ENCODE data around the gene MYO7A. TPM values are rescaled to one million over a fixed set of nuclear protein-coding genes. Genes with fewer than 3 reads are reported as not detected.

MYO7A gene
- total and polyA plus RNA-seq, 2 donors (not counting 3 experiments of a cell fraction or from before 2014, with no cell fraction given): 1.3 to 3.6 TPM

DNA sequence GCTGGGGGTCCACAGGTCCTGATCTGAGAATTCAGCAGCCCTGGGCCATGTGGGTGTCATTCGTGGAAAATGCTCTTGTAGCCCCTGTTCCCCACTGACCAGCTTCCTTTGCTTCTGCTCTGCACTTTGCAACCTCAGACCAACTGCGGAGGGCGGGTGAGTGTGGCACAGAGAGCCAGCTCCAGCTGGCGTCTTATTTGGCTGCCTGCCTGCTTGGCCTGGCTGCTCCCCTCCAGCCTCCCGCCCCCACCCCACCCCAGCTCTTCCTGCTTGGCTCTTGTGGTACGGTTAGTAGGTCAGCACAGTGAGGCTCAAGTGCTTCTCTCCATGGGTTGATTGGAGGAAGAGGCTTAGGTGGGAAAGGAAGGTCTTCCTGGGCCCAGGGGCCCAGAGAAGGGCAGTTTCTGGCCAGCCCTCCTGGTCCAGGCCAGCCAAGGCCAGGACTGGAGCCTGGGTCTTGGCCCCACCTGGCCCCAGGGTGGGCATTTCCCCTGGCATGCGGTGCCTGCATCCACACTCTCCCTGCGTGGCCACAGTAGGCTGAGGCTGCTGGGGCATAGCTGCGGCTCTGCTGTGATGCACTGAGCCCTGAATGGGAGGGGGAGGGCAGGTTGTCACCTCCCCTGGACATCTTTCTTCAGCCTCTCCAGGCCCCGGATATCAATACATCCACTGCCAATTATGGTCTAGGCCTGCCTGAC lies 26.5 kb downstream of the MYO7A start:
- dilution Hi-C loops (cut with MboI; ENCODE audit: extremely low pct_ligation_motif_present, low sequenced_read_pairs) (no loop called here), intact Hi-C loops (cut with micrococcal nuclease) (no loop called here)
- H4K20me1 ChIP-seq (replicated peaks; ENCODE audit: control insufficient read depth, extremely low read depth, insufficient read depth, low read length): no peaks in the 10 kb centered on the region
- DNase-seq (ENCODE audit: low read depth, low spot score): peak; percentile 38
- no peaks in the 10 kb centered on the region for H3K4me1 ChIP-seq (ENCODE audit: control insufficient read depth, extremely low read depth, insufficient read depth, low read length)
- H3K36me3 ChIP-seq (ENCODE audit: control insufficient read depth in 2 of 2, extremely low read depth in 1 of 2, insufficient read depth in 2 of 2, low read length in 2 of 2): no peaks in the 10 kb centered on the region
- H3K79me2 ChIP-seq (ENCODE audit: control insufficient read depth, insufficient read depth, low read length): no peaks in the 10 kb centered on the region
- H3K27ac ChIP-seq (ENCODE audit: insufficient read depth, low read depth, low read length): no peak overlapping the region
- no TSS peak for BruUV-seq (replicated peaks)
- ChIA-PET CTCF (interaction anchor here (1.0 to 2.1 kb wide), 2 partner anchors 13 to 28 kb away, joined by 4 to 9 read pairs; no protein-coding TSS in a partner anchor), POLR2A (no interaction called here)
- no peak overlapping the region for H3K9ac ChIP-seq (replicated peaks; ENCODE audit: extremely low read depth, insufficient read depth, low read length)
- peaks cover 0 to 2% of the 10 kb centered on the region in 2 experiments for H3K27me3 ChIP-seq (ENCODE audit: control insufficient read depth in 2 of 2, insufficient read depth in 2 of 2, low read length in 2 of 2)
- no peak for FAIRE-seq
- H3K4me3 ChIP-seq (replicated peaks in 1 of 3; ENCODE audit: insufficient read depth in 1 of 3, low read depth in 1 of 3, low read length in 3 of 3): no peak overlapping the region
- no peaks in the 10 kb centered on the region for H3K9me1 ChIP-seq (replicated peaks; ENCODE audit: control insufficient read depth, extremely low read depth, insufficient read depth, low read length)
- H3K9me3 ChIP-seq (replicated peaks; ENCODE audit: control insufficient read depth, insufficient read depth, low read length): no peaks in the 10 kb centered on the region
- no peak overlapping the region for H3K4me2 ChIP-seq (ENCODE audit: insufficient read depth, low read length)
- H2AFZ ChIP-seq (ENCODE audit: low read depth, low read length): no peak overlapping the region
- TF ChIP-seq POLR2A (IDR thresholded peaks at IDR 0.05; ENCODE audit: low read depth, low read length): no peak
- no peak for TF ChIP-seq MYC (IDR thresholded peaks at IDR 0.05; ENCODE audit: low read depth, low read length)
- no peak for TF ChIP-seq EZH2 (IDR thresholded peaks at IDR 0.05; ENCODE audit: borderline replicate concordance, low read depth, low read length, severe bottlenecking)

DNA sequence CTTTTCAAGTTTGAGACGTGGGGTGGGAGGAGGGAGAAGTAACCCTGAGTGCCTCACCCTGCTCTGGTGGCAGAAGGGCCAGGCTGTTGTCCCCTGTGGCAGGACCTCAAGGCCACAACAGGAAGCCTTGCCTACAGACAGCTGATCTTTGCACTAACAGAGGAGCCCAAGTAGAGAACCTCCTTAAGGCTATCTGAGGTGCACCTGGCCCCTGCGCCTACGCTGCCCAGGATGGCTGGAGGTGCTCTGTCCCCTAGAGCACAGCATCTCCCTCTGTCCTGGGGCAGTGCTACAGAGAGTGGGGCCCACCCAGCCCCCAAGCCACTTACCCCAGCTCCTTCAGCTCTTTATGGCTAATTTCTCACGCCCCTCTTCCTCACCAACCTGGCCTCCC lies 27.0 kb downstream of the MYO7A start:
- Histone ChIP-seq H3K9ac (replicated peaks; ENCODE audit: extremely low read depth, insufficient read depth, low read length) (no peak overlapping the region), H3K9me1 (replicated peaks; ENCODE audit: control insufficient read depth, extremely low read depth, insufficient read depth, low read length) (no peaks in the 10 kb centered on the region), H3K9me3 (replicated peaks; ENCODE audit: control insufficient read depth, insufficient read depth, low read length) (no peaks in the 10 kb centered on the region), H3K27ac (ENCODE audit: insufficient read depth, low read depth, low read length) (no peak overlapping the region), H4K20me1 (replicated peaks; ENCODE audit: control insufficient read depth, extremely low read depth, insufficient read depth, low read length) (no peaks in the 10 kb centered on the region), H3K79me2 (ENCODE audit: control insufficient read depth, insufficient read depth, low read length) (no peaks in the 10 kb centered on the region), H3K36me3 (ENCODE audit: control insufficient read depth in 2 of 2, extremely low read depth in 1 of 2, insufficient read depth in 2 of 2, low read length in 2 of 2) (no peaks in the 10 kb centered on the region), H3K27me3 (ENCODE audit: control insufficient read depth in 2 of 2, insufficient read depth in 2 of 2, low read length in 2 of 2) (peaks cover 0 to 2% of the 10 kb centered on the region in 2 experiments), H3K4me2 (ENCODE audit: insufficient read depth, low read length) (no peak overlapping the region), H3K4me1 (ENCODE audit: control insufficient read depth, extremely low read depth, insufficient read depth, low read length) (no peaks in the 10 kb centered on the region), H2AFZ (ENCODE audit: low read depth, low read length) (no peak overlapping the region), H3K4me3 (replicated peaks in 1 of 3; ENCODE audit: insufficient read depth in 1 of 3, low read depth in 1 of 3, low read length in 3 of 3) (no peak overlapping the region)
- BruUV-seq (replicated peaks): no TSS peak
- FAIRE-seq: no peak
- POLR2A ChIA-PET: no interaction called here
- CTCF ChIA-PET: no interaction called here
- TF ChIP-seq POLR2AphosphoS5 (IDR thresholded peaks at IDR 0.05; ENCODE audit: insufficient read depth, low read depth, low read length) (no peak), GATA2 (IDR thresholded peaks at IDR 0.05; ENCODE audit: insufficient read depth, insufficient read length, low read depth, low read length) (no peak), MYC (IDR thresholded peaks at IDR 0.05; ENCODE audit: low read depth, low read length) (no peak), EZH2 (IDR thresholded peaks at IDR 0.05; ENCODE audit: borderline replicate concordance, low read depth, low read length, severe bottlenecking) (no peak), FOS (IDR thresholded peaks at IDR 0.05; ENCODE audit: borderline replicate concordance, insufficient read depth, low read length) (no peak), JUN (IDR thresholded peaks at IDR 0.05; ENCODE audit: borderline replicate concordance, insufficient read depth, insufficient read length, low read depth) (no peak), POLR2A (IDR thresholded peaks at IDR 0.05; ENCODE audit: low read depth, low read length) (no peak)
- TF ChIP-seq, protein P1, sequence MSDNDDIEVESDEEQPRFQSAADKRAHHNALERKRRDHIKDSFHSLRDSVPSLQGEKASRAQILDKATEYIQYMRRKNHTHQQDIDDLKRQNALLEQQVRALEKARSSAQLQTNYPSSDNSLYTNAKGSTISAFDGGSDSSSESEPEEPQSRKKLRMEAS (IDR thresholded peaks at IDR 0.05; ENCODE audit: insufficient read depth, insufficient read length): no peak
- TF ChIP-seq, protein P2, sequence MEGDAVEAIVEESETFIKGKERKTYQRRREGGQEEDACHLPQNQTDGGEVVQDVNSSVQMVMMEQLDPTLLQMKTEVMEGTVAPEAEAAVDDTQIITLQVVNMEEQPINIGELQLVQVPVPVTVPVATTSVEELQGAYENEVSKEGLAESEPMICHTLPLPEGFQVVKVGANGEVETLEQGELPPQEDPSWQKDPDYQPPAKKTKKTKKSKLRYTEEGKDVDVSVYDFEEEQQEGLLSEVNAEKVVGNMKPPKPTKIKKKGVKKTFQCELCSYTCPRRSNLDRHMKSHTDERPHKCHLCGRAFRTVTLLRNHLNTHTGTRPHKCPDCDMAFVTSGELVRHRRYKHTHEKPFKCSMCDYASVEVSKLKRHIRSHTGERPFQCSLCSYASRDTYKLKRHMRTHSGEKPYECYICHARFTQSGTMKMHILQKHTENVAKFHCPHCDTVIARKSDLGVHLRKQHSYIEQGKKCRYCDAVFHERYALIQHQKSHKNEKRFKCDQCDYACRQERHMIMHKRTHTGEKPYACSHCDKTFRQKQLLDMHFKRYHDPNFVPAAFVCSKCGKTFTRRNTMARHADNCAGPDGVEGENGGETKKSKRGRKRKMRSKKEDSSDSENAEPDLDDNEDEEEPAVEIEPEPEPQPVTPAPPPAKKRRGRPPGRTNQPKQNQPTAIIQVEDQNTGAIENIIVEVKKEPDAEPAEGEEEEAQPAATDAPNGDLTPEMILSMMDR (IDR thresholded peaks at IDR 0.05; ENCODE audit: extremely low read depth in 1 of 2, insufficient read depth in 1 of 2, low read depth in 1 of 2, low read length in 2 of 2): no peak
- intact Hi-C loops (cut with micrococcal nuclease): no loop called here
- dilution Hi-C loops (cut with MboI; ENCODE audit: extremely low pct_ligation_motif_present, low sequenced_read_pairs): no loop called here
- DNase-seq (ENCODE audit: low read depth, low spot score): no peak

Measured in endothelial cell of umbilical vein (primary cell).